Measurements from ENCODE around the gene GPHN. TPM values are rescaled to one million over a fixed set of nuclear protein-coding genes. Genes with fewer than 3 reads are reported as not detected.

GPHN gene
- total RNA-seq, 1 donor from 2014 or later, result 32.1 TPM

DNA sequence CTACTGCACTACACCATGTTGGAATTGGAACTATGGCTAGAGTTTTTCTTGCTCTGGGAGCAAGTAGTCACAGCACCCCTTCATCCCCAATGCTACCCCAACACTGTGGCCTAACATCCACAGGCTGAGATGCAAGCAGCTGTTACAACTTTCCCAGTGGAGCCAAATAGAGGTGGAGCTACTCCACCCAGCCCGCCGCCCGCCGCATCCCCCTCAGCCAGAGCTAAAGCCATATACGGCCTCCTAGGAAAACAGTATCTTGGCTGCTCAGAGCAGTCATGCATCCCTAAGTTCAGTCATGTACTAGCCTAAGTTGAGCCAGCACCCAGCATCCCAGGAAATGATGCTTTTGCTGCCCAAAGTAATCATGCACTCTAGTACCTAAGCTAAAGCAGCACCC is 664.1 kb downstream of the GPHN start:
- TF ChIP-seq, protein P1, sequence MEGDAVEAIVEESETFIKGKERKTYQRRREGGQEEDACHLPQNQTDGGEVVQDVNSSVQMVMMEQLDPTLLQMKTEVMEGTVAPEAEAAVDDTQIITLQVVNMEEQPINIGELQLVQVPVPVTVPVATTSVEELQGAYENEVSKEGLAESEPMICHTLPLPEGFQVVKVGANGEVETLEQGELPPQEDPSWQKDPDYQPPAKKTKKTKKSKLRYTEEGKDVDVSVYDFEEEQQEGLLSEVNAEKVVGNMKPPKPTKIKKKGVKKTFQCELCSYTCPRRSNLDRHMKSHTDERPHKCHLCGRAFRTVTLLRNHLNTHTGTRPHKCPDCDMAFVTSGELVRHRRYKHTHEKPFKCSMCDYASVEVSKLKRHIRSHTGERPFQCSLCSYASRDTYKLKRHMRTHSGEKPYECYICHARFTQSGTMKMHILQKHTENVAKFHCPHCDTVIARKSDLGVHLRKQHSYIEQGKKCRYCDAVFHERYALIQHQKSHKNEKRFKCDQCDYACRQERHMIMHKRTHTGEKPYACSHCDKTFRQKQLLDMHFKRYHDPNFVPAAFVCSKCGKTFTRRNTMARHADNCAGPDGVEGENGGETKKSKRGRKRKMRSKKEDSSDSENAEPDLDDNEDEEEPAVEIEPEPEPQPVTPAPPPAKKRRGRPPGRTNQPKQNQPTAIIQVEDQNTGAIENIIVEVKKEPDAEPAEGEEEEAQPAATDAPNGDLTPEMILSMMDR (IDR thresholded peaks at IDR 0.05; ENCODE audit: unreplicated experiment), result no peak
- peaks cover 10% of the 10 kb centered on the region for H3K4me1 Mint-ChIP-seq
- H3K36me3 Mint-ChIP-seq, result peaks cover 52% of the 10 kb centered on the region
- H3K27ac Mint-ChIP-seq, result no peak overlapping the region
- H3K4me3 Mint-ChIP-seq, result no peak overlapping the region
- peaks cover 36% of the 10 kb centered on the region for H3K9me3 Mint-ChIP-seq
- H3K27me3 Mint-ChIP-seq (ENCODE audit: low read depth), result no peaks in the 10 kb centered on the region
- DNase-seq (ENCODE audit: low spot score in 2 of 2, unreplicated experiment in 2 of 2), result no peak

DNA sequence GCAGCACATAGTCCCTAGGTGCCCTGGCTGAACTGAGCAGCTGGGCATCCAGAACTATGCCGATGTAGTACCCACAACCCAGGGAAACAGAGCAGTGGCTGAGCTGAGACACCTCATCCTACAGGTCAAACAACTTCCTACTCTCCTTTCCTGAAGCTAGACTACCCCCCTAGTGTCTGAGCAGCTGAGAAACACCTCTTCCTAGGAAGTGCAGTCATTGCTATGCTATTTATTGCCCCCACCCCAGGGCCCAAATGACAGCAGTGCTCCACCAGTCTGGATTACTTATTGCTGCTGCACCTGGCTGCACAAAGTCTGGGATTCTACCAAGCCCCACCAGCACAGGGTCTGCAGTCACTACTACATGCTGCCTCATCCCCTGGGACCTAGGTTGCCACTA is 664.6 kb downstream of the GPHN start:
- peaks cover 7% of the 10 kb centered on the region for H3K4me1 Mint-ChIP-seq
- H3K27me3 Mint-ChIP-seq (ENCODE audit: low read depth), result no peaks in the 10 kb centered on the region
- TF ChIP-seq, protein P1 (IDR thresholded peaks at IDR 0.05; ENCODE audit: unreplicated experiment), result no peak
- no peak overlapping the region for H3K27ac Mint-ChIP-seq
- no peak overlapping the region for H3K4me3 Mint-ChIP-seq
- no peak for DNase-seq (ENCODE audit: low spot score in 2 of 2, unreplicated experiment in 2 of 2)
- peaks cover 40% of the 10 kb centered on the region for H3K9me3 Mint-ChIP-seq
- peaks cover 56% of the 10 kb centered on the region for H3K36me3 Mint-ChIP-seq

DNA sequence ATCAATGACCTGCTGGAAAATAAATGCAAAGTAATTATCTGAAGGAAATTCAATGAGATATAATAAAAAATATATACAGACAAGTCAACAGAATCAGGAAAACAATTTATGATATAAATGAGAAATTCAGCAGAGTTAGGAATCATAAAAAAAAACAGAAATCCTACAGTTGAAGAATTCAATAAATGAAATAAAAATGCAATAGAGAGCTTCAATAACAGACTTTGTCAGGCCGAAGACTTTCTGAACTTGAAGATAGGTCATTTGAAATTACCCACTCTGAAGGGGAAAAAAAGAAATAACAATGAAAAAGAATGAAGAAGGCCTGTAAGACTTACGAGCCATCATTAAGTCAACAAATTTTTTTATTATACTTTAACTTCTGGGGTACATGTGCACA is 665.8 kb downstream of the GPHN start:
- Mint-ChIP-seq H3K4me1 (no peaks in the 10 kb centered on the region), H3K9me3 (peaks cover 51% of the 10 kb centered on the region), H3K4me3 (no peak overlapping the region), H3K36me3 (peaks cover 66% of the 10 kb centered on the region), H3K27ac (no peak overlapping the region), H3K27me3 (ENCODE audit: low read depth) (no peaks in the 10 kb centered on the region)
- DNase-seq (ENCODE audit: low spot score in 2 of 2, unreplicated experiment in 2 of 2), result no peak
- TF ChIP-seq, protein P1 (IDR thresholded peaks at IDR 0.05; ENCODE audit: unreplicated experiment), result no peak

DNA sequence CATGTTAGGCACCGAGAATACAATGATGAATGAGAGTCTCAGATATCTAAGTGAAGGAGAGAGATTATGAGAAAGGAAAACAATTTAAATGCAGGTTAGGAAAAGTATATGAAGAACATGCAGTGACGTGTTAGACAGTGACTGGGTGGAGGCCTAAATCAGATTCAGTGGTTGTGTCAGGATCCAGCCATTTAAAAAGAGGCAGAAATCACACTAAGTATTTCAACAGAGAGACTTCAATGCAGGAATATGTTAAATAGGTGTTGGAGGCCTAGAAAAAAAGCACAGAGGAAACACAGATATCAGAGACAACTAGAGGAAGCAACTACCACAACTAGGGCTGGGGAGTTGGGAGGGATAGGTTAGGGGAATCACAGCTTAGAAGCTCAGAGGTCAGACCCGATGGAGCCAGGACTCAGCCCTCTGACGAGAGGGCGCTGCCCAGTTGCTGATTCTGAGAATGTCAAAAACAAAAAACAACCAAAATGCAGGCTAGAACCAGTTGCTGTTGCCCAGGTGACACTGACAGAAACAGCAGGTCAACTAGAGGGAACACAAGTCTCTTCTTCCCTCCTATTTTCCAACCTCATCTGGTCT is 678.3 kb downstream of the GPHN start:
- no peak overlapping the region for H3K4me3 Mint-ChIP-seq
- peaks cover 3% of the 10 kb centered on the region for H3K4me1 Mint-ChIP-seq
- no peaks in the 10 kb centered on the region for H3K27me3 Mint-ChIP-seq (ENCODE audit: low read depth)
- H3K27ac Mint-ChIP-seq, result no peak overlapping the region
- H3K36me3 Mint-ChIP-seq, result peaks cover 2% of the 10 kb centered on the region
- H3K9me3 Mint-ChIP-seq, result no peaks in the 10 kb centered on the region
- TF ChIP-seq, protein P1 (IDR thresholded peaks at IDR 0.05; ENCODE audit: unreplicated experiment), result no peak
- no peak for DNase-seq (ENCODE audit: low spot score in 2 of 2, unreplicated experiment in 2 of 2)

DNA sequence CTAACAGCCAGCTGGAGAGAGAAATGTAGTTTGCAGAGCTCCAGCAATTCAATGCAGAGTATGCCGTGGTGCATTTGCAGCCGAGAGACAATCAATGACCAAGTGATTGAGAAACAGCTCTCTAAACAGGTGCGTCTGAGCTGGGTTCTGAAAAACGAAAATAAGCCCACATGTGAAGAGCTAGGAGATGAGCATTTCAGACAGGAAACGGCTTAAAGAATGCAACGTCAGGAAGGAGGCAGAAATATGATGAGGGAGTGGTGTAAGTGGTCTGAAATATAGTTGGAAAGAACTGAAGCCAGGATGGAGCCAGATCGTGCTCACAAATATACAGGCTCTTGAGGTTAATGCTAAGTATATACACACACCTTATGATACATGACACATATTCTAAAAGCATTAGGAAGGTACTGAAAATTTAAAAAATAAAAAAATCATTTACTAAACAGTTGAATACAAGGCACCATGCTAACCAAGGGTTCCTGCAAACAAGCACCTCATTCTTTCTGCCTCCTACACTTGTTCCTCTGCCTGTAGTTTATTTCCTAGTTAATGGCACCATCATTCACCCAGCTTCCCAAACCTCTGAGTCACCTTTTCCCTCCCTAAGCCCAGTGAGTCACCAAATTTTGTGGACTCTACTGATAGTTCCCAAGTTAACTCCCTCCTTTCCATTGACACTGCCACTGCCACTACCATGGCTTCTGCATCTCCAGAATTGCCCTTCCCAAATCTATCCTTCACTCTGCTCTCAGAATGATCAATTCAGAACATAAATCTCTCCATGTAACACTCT is 679.0 kb downstream of the GPHN start:
- H3K4me1 Mint-ChIP-seq, result peaks cover 3% of the 10 kb centered on the region
- DNase-seq (ENCODE audit: low spot score in 2 of 2, unreplicated experiment in 2 of 2), result no peak
- no peak overlapping the region for H3K27ac Mint-ChIP-seq
- H3K9me3 Mint-ChIP-seq, result no peaks in the 10 kb centered on the region
- H3K27me3 Mint-ChIP-seq (ENCODE audit: low read depth), result no peaks in the 10 kb centered on the region
- H3K36me3 Mint-ChIP-seq, result no peaks in the 10 kb centered on the region
- no peak overlapping the region for H3K4me3 Mint-ChIP-seq
- TF ChIP-seq, protein P1 (IDR thresholded peaks at IDR 0.05; ENCODE audit: unreplicated experiment), result no peak

Measured in mesothelial cell of epicardium (in vitro differentiated cells).